ENCODE data around the gene DYNLRB1.
A peak's percentile ranks its signal among the peaks of the same experiment; 100 is the strongest.

Gene DYNLRB1

GRCh38 chr20:34541917-34542316 lies 25.7 kb downstream of the DYNLRB1 start:
- Histone ChIP-seq H3K27me3 (ENCODE audit: control insufficient read depth, insufficient read depth, low read length) (no peaks in the 10 kb centered on the region), H3K36me3 (ENCODE audit: control insufficient read depth, insufficient read depth, low read length) (peaks cover 8% of the 10 kb centered on the region), H3K4me1 (ENCODE audit: control insufficient read depth, insufficient read depth, low read length) (no peaks in the 10 kb centered on the region), H3K27ac (ENCODE audit: low read length) (no peak overlapping the region), H3K4me3 (ENCODE audit: low read length) (no peak overlapping the region), H3K9me3 (ENCODE audit: control insufficient read depth, insufficient read depth, low read length) (no peaks in the 10 kb centered on the region)
- WGBS (ENCODE audit: insufficient coverage, insufficient read length) = no CpG with 5 or more reads among the region's 16 CpGs
- DNase-seq (ENCODE audit: low read depth, low spot score) = no peak

GRCh38 chr20:34542439-34542838 lies 26.2 kb downstream of the DYNLRB1 start:
- H3K27me3 ChIP-seq (ENCODE audit: control insufficient read depth, insufficient read depth, low read length) = no peaks in the 10 kb centered on the region
- peaks cover 8% of the 10 kb centered on the region for H3K36me3 ChIP-seq (ENCODE audit: control insufficient read depth, insufficient read depth, low read length)
- no peak overlapping the region for H3K27ac ChIP-seq (ENCODE audit: low read length)
- no peak overlapping the region for H3K4me3 ChIP-seq (ENCODE audit: low read length)
- no CpG with 5 or more reads among the region's 6 CpGs for WGBS (ENCODE audit: insufficient coverage, insufficient read length)
- no peaks in the 10 kb centered on the region for H3K4me1 ChIP-seq (ENCODE audit: control insufficient read depth, insufficient read depth, low read length)
- no peak for DNase-seq (ENCODE audit: low read depth, low spot score)
- no peaks in the 10 kb centered on the region for H3K9me3 ChIP-seq (ENCODE audit: control insufficient read depth, insufficient read depth, low read length)

GRCh38 chr20:34543463-34544056 lies 27.3 kb downstream of the DYNLRB1 start:
- Histone ChIP-seq H3K27ac (ENCODE audit: low read length) (no peak overlapping the region), H3K9me3 (ENCODE audit: control insufficient read depth, insufficient read depth, low read length) (no peaks in the 10 kb centered on the region), H3K4me3 (ENCODE audit: low read length) (no peak overlapping the region), H3K27me3 (ENCODE audit: control insufficient read depth, insufficient read depth, low read length) (no peaks in the 10 kb centered on the region), H3K4me1 (ENCODE audit: control insufficient read depth, insufficient read depth, low read length) (no peaks in the 10 kb centered on the region), H3K36me3 (ENCODE audit: control insufficient read depth, insufficient read depth, low read length) (peaks cover 5% of the 10 kb centered on the region)
- no peak for DNase-seq (ENCODE audit: low read depth, low spot score)
- no CpG with 5 or more reads among the region's 12 CpGs for WGBS (ENCODE audit: insufficient coverage, insufficient read length)

- no peaks in the 10 kb centered on the region for H3K9me3 ChIP-seq (ENCODE audit: control insufficient read depth, insufficient read depth, low read length)
- no peak overlapping the region for H3K27ac ChIP-seq (ENCODE audit: low read length)
- no peaks in the 10 kb centered on the region for H3K27me3 ChIP-seq (ENCODE audit: control insufficient read depth, insufficient read depth, low read length)
- WGBS (ENCODE audit: insufficient coverage, insufficient read length) = no CpG with 5 or more reads among the region's 19 CpGs
- no peaks in the 10 kb centered on the region for H3K4me1 ChIP-seq (ENCODE audit: control insufficient read depth, insufficient read depth, low read length)
- peaks cover 5% of the 10 kb centered on the region for H3K36me3 ChIP-seq (ENCODE audit: control insufficient read depth, insufficient read depth, low read length)
- no peak for DNase-seq (ENCODE audit: low read depth, low spot score)
- peak overlapping the region; percentile 21; the same call in 1 of the 2 replicates for H3K4me3 ChIP-seq (ENCODE audit: low read length)
These were observed 28.0 kb downstream of the DYNLRB1 start for GRCh38 chr20:34544109-34544796.

- DNase-seq (ENCODE audit: low read depth, low spot score) = no peak
- Histone ChIP-seq H3K36me3 (ENCODE audit: control insufficient read depth, insufficient read depth, low read length) (no peaks in the 10 kb centered on the region), H3K27me3 (ENCODE audit: control insufficient read depth, insufficient read depth, low read length) (no peaks in the 10 kb centered on the region), H3K9me3 (ENCODE audit: control insufficient read depth, insufficient read depth, low read length) (no peaks in the 10 kb centered on the region), H3K4me1 (ENCODE audit: control insufficient read depth, insufficient read depth, low read length) (peaks cover 1% of the 10 kb centered on the region; the same call in 1 of the 2 replicates), H3K27ac (ENCODE audit: low read length) (no peak overlapping the region), H3K4me3 (ENCODE audit: low read length) (no peak overlapping the region)
- no CpG with 5 or more reads among the region's 11 CpGs for WGBS (ENCODE audit: insufficient coverage, insufficient read length)
These were observed 30.5 kb downstream of the DYNLRB1 start for GRCh38 chr20:34546751-34547181.

- Histone ChIP-seq H3K9me3 (ENCODE audit: control insufficient read depth, insufficient read depth, low read length) (no peaks in the 10 kb centered on the region), H3K4me1 (ENCODE audit: control insufficient read depth, insufficient read depth, low read length) (peaks cover 1% of the 10 kb centered on the region; the same call in 1 of the 2 replicates), H3K27me3 (ENCODE audit: control insufficient read depth, insufficient read depth, low read length) (no peaks in the 10 kb centered on the region), H3K4me3 (ENCODE audit: low read length) (no peak overlapping the region), H3K27ac (ENCODE audit: low read length) (no peak overlapping the region), H3K36me3 (ENCODE audit: control insufficient read depth, insufficient read depth, low read length) (no peaks in the 10 kb centered on the region)
- no CpG with 5 or more reads among the region's 22 CpGs for WGBS (ENCODE audit: insufficient coverage, insufficient read length)
- no peak for DNase-seq (ENCODE audit: low read depth, low spot score)
These were observed 31.8 kb downstream of the DYNLRB1 start for GRCh38 chr20:34547844-34548613.

- Histone ChIP-seq H3K36me3 (ENCODE audit: control insufficient read depth, insufficient read depth, low read length) (no peaks in the 10 kb centered on the region), H3K27me3 (ENCODE audit: control insufficient read depth, insufficient read depth, low read length) (no peaks in the 10 kb centered on the region), H3K27ac (ENCODE audit: low read length) (no peak overlapping the region), H3K9me3 (ENCODE audit: control insufficient read depth, insufficient read depth, low read length) (no peaks in the 10 kb centered on the region), H3K4me1 (ENCODE audit: control insufficient read depth, insufficient read depth, low read length) (peaks cover 1% of the 10 kb centered on the region; the same call in 1 of the 2 replicates), H3K4me3 (ENCODE audit: low read length) (no peak overlapping the region)
- DNase-seq (ENCODE audit: low read depth, low spot score) = no peak
- no CpG with 5 or more reads among the region's 20 CpGs for WGBS (ENCODE audit: insufficient coverage, insufficient read length)
These were observed 33.2 kb downstream of the DYNLRB1 start for GRCh38 chr20:34549291-34549928.

GRCh38 chr20:34549929-34550305 lies 33.7 kb downstream of the DYNLRB1 start:
- Histone ChIP-seq H3K36me3 (ENCODE audit: control insufficient read depth, insufficient read depth, low read length) (no peaks in the 10 kb centered on the region), H3K27ac (ENCODE audit: low read length) (no peak overlapping the region), H3K4me1 (ENCODE audit: control insufficient read depth, insufficient read depth, low read length) (peaks cover 1% of the 10 kb centered on the region; the same call in 1 of the 2 replicates), H3K27me3 (ENCODE audit: control insufficient read depth, insufficient read depth, low read length) (no peaks in the 10 kb centered on the region), H3K9me3 (ENCODE audit: control insufficient read depth, insufficient read depth, low read length) (no peaks in the 10 kb centered on the region), H3K4me3 (ENCODE audit: low read length) (no peak overlapping the region)
- no peak for DNase-seq (ENCODE audit: low read depth, low spot score)
- WGBS (ENCODE audit: insufficient coverage, insufficient read length) = no CpG with 5 or more reads among the region's 13 CpGs

- Histone ChIP-seq H3K4me3 (ENCODE audit: low read length) (no peak overlapping the region), H3K27ac (ENCODE audit: low read length) (no peak overlapping the region), H3K27me3 (ENCODE audit: control insufficient read depth, insufficient read depth, low read length) (no peaks in the 10 kb centered on the region), H3K9me3 (ENCODE audit: control insufficient read depth, insufficient read depth, low read length) (no peaks in the 10 kb centered on the region), H3K36me3 (ENCODE audit: control insufficient read depth, insufficient read depth, low read length) (no peaks in the 10 kb centered on the region), H3K4me1 (ENCODE audit: control insufficient read depth, insufficient read depth, low read length) (peaks cover 1% of the 10 kb centered on the region; the same call in 1 of the 2 replicates)
- no CpG with 5 or more reads among the region's 6 CpGs for WGBS (ENCODE audit: insufficient coverage, insufficient read length)
- DNase-seq (ENCODE audit: low read depth, low spot score) = no peak
These were observed 36.3 kb downstream of the DYNLRB1 start for GRCh38 chr20:34552569-34552968.

- Histone ChIP-seq H3K27ac (ENCODE audit: low read length) (no peak overlapping the region), H3K27me3 (ENCODE audit: control insufficient read depth, insufficient read depth, low read length) (no peaks in the 10 kb centered on the region), H3K4me1 (ENCODE audit: control insufficient read depth, insufficient read depth, low read length) (peaks cover 3% of the 10 kb centered on the region; the same call in 1 of the 2 replicates), H3K9me3 (ENCODE audit: control insufficient read depth, insufficient read depth, low read length) (no peaks in the 10 kb centered on the region), H3K4me3 (ENCODE audit: low read length) (no peak overlapping the region), H3K36me3 (ENCODE audit: control insufficient read depth, insufficient read depth, low read length) (no peaks in the 10 kb centered on the region)
- no CpG with 5 or more reads among the region's 4 CpGs for WGBS (ENCODE audit: insufficient coverage, insufficient read length)
- DNase-seq (ENCODE audit: low read depth, low spot score) = no peak
These were observed 37.2 kb downstream of the DYNLRB1 start for GRCh38 chr20:34553366-34553867.
